LNCAP (cell line): ENCODE measurements around the gene NTRK2.

Experiments used
- CTCF ChIP-seq: fragments of 450-650 bp; IDR thresholded peaks from 2 replicates; pipeline ENCODE4 v1.5.1; 2017; ENCODE audit warnings: mild to moderate bottlenecking

Gene NTRK2

GRCh38 chr9:84949258-84949657, 279.7 kb downstream of the NTRK2 start:
- no peak for TF ChIP-seq CTCF

- no peak for TF ChIP-seq CTCF
Observed at GRCh38 chr9:84949971-84950370, 280.4 kb downstream of the NTRK2 start.

- TF ChIP-seq CTCF = no peak
Observed at GRCh38 chr9:84950879-84951811, 281.6 kb downstream of the NTRK2 start.

GRCh38 chr9:84953252-84953773, 283.8 kb downstream of the NTRK2 start:
- TF ChIP-seq CTCF = no peak

GRCh38 chr9:84953797-84954705, 284.5 kb downstream of the NTRK2 start:
- peak; percentile 97 for TF ChIP-seq CTCF

GRCh38 chr9:84955155-84955554, 285.6 kb downstream of the NTRK2 start:
- no peak for TF ChIP-seq CTCF

- no peak for TF ChIP-seq CTCF
Observed at GRCh38 chr9:84955971-84956370, 286.4 kb downstream of the NTRK2 start.
